Measurements from ENCODE around the gene RANBP17.

The RANBP17 gene

DNA sequence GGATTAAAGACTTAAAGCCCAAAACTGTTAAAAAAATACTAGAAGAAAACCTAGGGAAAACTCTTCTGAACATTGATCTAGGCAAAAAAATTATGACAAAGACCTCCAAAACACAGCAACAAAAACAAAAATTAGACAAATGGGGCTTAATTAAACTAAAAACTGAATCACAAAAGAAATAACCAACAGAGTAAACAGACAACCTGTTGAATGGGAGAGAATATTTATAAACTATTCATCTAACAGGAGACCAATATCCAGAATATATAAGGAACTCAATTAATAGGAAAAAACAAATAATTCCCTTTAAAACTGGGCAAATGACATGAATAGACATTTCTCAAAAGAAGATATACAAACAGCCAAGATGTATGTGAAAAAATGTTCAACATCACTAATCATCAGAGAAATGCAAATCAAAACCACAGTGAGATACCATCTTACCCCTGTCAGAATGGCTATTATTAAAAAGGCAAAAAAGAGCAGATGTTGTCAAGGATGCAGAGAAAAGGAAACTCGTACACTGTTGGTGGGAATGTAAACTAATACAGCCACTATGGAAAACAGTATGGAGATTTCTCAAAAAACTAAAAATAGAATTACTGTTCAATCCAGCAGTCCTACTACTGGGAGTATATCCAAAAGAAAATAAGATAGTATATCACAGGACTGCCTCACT lies 397.1 kb downstream of the RANBP17 start:
- H3K9ac ChIP-seq (ENCODE audit: low read depth, low read length): no peak overlapping the region
- no peaks in the 10 kb centered on the region for H3K4me1 ChIP-seq (ENCODE audit: control insufficient read depth, insufficient read depth, low read length)
- H3K4me3 ChIP-seq (ENCODE audit: low read depth, low read length): no peak overlapping the region
- H3K27me3 ChIP-seq (ENCODE audit: control insufficient read depth, insufficient read depth, low read length): no peaks in the 10 kb centered on the region
- H3K9me3 ChIP-seq (ENCODE audit: control insufficient read depth, insufficient read depth, low read length): no peaks in the 10 kb centered on the region
- no peaks in the 10 kb centered on the region for H3K36me3 ChIP-seq (ENCODE audit: control insufficient read depth, insufficient read depth, low read length)

- no peak overlapping the region for H3K9ac ChIP-seq (ENCODE audit: low read depth, low read length)
- H3K27me3 ChIP-seq (ENCODE audit: control insufficient read depth, insufficient read depth, low read length): no peaks in the 10 kb centered on the region
- no peaks in the 10 kb centered on the region for H3K4me1 ChIP-seq (ENCODE audit: control insufficient read depth, insufficient read depth, low read length)
- H3K36me3 ChIP-seq (ENCODE audit: control insufficient read depth, insufficient read depth, low read length): no peaks in the 10 kb centered on the region
- H3K9me3 ChIP-seq (ENCODE audit: control insufficient read depth, insufficient read depth, low read length): no peaks in the 10 kb centered on the region
- no peak overlapping the region for H3K4me3 ChIP-seq (ENCODE audit: low read depth, low read length)
Measured at GRCh38 chr5:171261361-171261760, 399.5 kb downstream of the RANBP17 start.

DNA sequence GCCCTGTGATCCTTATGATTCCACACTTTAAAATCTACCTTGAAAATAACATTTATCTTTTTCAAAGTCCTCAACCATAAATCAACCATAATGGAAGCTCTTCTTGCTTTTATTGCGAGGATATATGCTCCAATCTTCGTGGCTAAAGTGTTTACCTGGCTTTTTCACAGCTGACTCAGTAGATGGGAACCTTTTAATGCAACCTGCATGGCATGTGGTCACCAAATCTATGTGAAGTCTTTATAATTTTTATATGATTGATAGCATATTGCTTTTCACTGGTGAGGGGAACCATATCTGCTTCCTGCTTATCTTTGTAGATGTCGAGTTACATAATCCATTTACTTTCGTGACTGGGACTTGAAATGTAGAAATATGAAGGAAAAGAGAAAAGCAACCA lies 400.1 kb downstream of the RANBP17 start:
- no peaks in the 10 kb centered on the region for H3K36me3 ChIP-seq (ENCODE audit: control insufficient read depth, insufficient read depth, low read length)
- no peaks in the 10 kb centered on the region for H3K4me1 ChIP-seq (ENCODE audit: control insufficient read depth, insufficient read depth, low read length)
- H3K27me3 ChIP-seq (ENCODE audit: control insufficient read depth, insufficient read depth, low read length): no peaks in the 10 kb centered on the region
- H3K9me3 ChIP-seq (ENCODE audit: control insufficient read depth, insufficient read depth, low read length): no peaks in the 10 kb centered on the region
- H3K9ac ChIP-seq (ENCODE audit: low read depth, low read length): no peak overlapping the region
- H3K4me3 ChIP-seq (ENCODE audit: low read depth, low read length): no peak overlapping the region

DNA sequence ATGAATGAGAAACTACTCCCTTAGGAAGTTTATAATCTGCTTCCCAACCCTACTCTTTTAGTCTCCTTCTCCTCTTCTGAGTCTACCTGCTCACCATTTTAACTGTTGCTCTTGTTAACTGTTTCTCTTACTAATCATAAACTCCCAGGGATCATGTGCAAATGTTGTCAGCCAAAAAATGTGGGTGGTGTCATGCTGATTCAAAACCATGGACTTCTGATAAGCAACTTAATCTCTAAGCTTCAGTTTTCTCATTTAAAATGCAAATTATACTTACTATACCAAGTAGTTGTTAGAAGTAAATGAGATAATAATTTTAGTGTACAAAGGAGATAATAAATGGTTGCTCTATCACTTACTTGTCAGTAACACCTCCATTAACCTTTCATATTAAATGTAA lies 401.4 kb downstream of the RANBP17 start:
- Histone ChIP-seq H3K4me1 (ENCODE audit: control insufficient read depth, insufficient read depth, low read length) (no peaks in the 10 kb centered on the region), H3K9ac (ENCODE audit: low read depth, low read length) (no peak overlapping the region), H3K36me3 (ENCODE audit: control insufficient read depth, insufficient read depth, low read length) (no peaks in the 10 kb centered on the region), H3K9me3 (ENCODE audit: control insufficient read depth, insufficient read depth, low read length) (no peaks in the 10 kb centered on the region), H3K4me3 (ENCODE audit: low read depth, low read length) (no peak overlapping the region), H3K27me3 (ENCODE audit: control insufficient read depth, insufficient read depth, low read length) (no peaks in the 10 kb centered on the region)

- Histone ChIP-seq H3K36me3 (ENCODE audit: control insufficient read depth, insufficient read depth, low read length) (no peaks in the 10 kb centered on the region), H3K9ac (ENCODE audit: low read depth, low read length) (no peak overlapping the region), H3K4me3 (ENCODE audit: low read depth, low read length) (no peak overlapping the region), H3K27me3 (ENCODE audit: control insufficient read depth, insufficient read depth, low read length) (no peaks in the 10 kb centered on the region), H3K4me1 (ENCODE audit: control insufficient read depth, insufficient read depth, low read length) (no peaks in the 10 kb centered on the region), H3K9me3 (ENCODE audit: control insufficient read depth, insufficient read depth, low read length) (no peaks in the 10 kb centered on the region)
Measured at GRCh38 chr5:171264843-171265242, 403.0 kb downstream of the RANBP17 start.

DNA sequence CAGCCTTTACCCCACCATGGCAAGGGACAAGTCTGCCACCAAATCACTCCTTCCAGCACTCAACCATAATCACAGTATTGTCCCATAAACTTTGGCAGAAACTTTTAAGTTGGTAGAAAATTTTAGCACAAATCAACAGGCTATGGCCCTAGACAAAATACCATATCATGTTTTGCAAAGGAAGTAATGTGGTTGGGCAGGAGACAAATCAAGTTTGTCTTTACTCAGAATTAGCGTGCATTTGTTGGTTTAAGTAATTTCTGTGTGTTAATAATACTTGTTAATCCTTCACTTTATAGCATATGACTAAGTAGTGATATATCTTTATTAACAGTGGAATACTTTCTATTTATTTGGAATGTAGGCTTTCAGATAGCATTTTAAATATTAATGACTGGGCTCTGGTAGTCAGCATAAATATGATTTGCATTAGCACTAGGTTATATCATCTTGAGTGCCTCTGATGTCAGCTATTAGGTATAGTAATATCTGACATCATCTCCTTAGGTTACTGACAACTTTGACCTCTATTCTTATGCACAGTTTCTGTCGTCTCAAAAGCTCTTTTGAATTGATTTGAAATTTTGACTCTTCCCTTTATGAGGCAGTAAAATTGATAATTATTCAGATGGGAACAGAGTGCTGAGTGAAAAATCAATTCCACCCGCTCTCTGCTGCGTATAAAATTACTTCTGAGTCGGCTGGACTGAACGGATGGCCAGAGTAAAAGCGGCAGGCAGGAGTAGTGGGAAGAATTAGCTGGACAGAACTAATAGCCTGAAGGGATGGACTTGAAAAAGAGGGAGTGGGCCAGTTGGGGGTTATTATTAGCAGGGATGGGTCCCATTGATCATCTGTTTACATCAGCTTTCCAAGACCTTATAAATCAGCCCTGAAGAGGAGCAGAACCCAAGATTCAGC lies 407.1 kb downstream of the RANBP17 start:
- Histone ChIP-seq H3K4me3 (ENCODE audit: low read depth, low read length) (no peak overlapping the region), H3K9ac (ENCODE audit: low read depth, low read length) (no peak overlapping the region), H3K27me3 (ENCODE audit: control insufficient read depth, insufficient read depth, low read length) (no peaks in the 10 kb centered on the region), H3K9me3 (ENCODE audit: control insufficient read depth, insufficient read depth, low read length) (no peaks in the 10 kb centered on the region), H3K36me3 (ENCODE audit: control insufficient read depth, insufficient read depth, low read length) (no peaks in the 10 kb centered on the region), H3K4me1 (ENCODE audit: control insufficient read depth, insufficient read depth, low read length) (no peaks in the 10 kb centered on the region)

DNA sequence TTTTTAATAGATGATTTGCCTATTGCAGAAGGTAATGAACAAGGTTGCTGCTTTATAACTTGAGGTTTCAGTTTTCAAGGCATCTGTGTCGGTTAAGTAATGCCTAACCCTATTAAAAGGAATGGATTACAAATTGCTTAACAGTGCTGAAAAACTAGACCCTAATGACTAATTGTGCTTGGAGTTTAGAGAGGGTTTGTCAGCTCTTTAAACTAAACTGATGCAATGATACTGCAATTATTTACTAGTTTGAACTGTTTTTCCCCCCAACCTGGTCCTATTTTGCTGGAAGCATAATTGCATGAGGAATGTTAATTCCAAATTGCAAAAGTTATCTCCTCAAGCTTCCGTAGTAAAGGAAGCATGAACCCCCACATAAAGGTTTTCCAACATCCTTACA lies 407.9 kb downstream of the RANBP17 start:
- Histone ChIP-seq H3K27me3 (ENCODE audit: control insufficient read depth, insufficient read depth, low read length) (no peaks in the 10 kb centered on the region), H3K9me3 (ENCODE audit: control insufficient read depth, insufficient read depth, low read length) (no peaks in the 10 kb centered on the region), H3K4me3 (ENCODE audit: low read depth, low read length) (no peak overlapping the region), H3K36me3 (ENCODE audit: control insufficient read depth, insufficient read depth, low read length) (no peaks in the 10 kb centered on the region), H3K4me1 (ENCODE audit: control insufficient read depth, insufficient read depth, low read length) (no peaks in the 10 kb centered on the region), H3K9ac (ENCODE audit: low read depth, low read length) (no peak overlapping the region)

- no peaks in the 10 kb centered on the region for H3K4me1 ChIP-seq (ENCODE audit: control insufficient read depth, insufficient read depth, low read length)
- H3K27me3 ChIP-seq (ENCODE audit: control insufficient read depth, insufficient read depth, low read length): no peaks in the 10 kb centered on the region
- H3K36me3 ChIP-seq (ENCODE audit: control insufficient read depth, insufficient read depth, low read length): no peaks in the 10 kb centered on the region
- no peak overlapping the region for H3K4me3 ChIP-seq (ENCODE audit: low read depth, low read length)
- H3K9ac ChIP-seq (ENCODE audit: low read depth, low read length): no peak overlapping the region
- no peaks in the 10 kb centered on the region for H3K9me3 ChIP-seq (ENCODE audit: control insufficient read depth, insufficient read depth, low read length)
Measured at GRCh38 chr5:171270136-171270535, 408.3 kb downstream of the RANBP17 start.

- no peak overlapping the region for H3K9ac ChIP-seq (ENCODE audit: low read depth, low read length)
- no peaks in the 10 kb centered on the region for H3K27me3 ChIP-seq (ENCODE audit: control insufficient read depth, insufficient read depth, low read length)
- H3K4me3 ChIP-seq (ENCODE audit: low read depth, low read length): no peak overlapping the region
Measured at GRCh38 chr5:171271798-171272197, 410.0 kb downstream of the RANBP17 start.

GRCh38 chr5:171272996-171273970 lies 411.5 kb downstream of the RANBP17 start:
- H3K9ac ChIP-seq (ENCODE audit: low read depth, low read length): no peak overlapping the region
- H3K27me3 ChIP-seq (ENCODE audit: control insufficient read depth, insufficient read depth, low read length): no peaks in the 10 kb centered on the region
- H3K4me3 ChIP-seq (ENCODE audit: low read depth, low read length): no peak overlapping the region
- no peaks in the 10 kb centered on the region for H3K9me3 ChIP-seq (ENCODE audit: control insufficient read depth, insufficient read depth, low read length)
- no peaks in the 10 kb centered on the region for H3K36me3 ChIP-seq (ENCODE audit: control insufficient read depth, insufficient read depth, low read length)
- H3K4me1 ChIP-seq (ENCODE audit: control insufficient read depth, insufficient read depth, low read length): no peaks in the 10 kb centered on the region

More at GRCh38 chr5:171271798-171272197, 410.0 kb downstream of the RANBP17 start:
- Histone ChIP-seq H3K9me3 (ENCODE audit: control insufficient read depth, insufficient read depth, low read length) (no peaks in the 10 kb centered on the region), H3K4me1 (ENCODE audit: control insufficient read depth, insufficient read depth, low read length) (no peaks in the 10 kb centered on the region), H3K36me3 (ENCODE audit: control insufficient read depth, insufficient read depth, low read length) (no peaks in the 10 kb centered on the region)

DNA sequence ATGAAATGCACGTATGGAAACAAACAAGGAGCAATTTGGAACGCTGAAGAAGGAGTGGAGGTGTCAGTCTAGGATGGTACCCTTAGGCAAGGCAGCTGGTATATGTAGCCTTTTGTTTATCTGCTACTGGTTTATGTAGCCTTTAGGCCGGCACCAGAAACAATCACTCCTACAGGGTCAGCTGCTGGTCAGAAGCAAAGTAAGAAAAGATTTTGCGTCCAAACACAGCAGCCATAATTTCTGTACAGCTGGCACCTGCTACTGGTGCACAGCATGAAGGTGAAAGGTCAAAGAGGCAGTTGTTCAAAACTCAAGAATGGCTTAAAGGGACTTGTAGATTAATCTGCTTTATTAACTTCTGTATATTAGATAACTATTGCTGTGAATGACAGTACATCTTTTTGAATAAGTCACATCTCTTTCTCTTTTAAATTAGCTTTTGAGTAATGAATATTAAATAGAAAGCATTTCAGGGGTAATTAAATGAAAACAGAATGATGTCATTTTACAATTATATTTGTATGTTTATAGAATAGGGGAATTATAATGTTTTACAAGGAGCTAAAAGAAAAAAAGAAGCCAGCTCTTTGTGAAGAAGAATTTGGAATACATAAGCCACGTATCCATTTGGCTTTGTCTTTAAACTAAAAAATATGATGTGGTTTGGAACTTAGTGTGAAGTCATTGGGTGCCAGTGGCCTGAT lies 414.2 kb downstream of the RANBP17 start:
- no peak overlapping the region for H3K4me3 ChIP-seq (ENCODE audit: low read depth, low read length)

More for the DNA sequence above, 414.2 kb downstream of the RANBP17 start:
- no peak overlapping the region for H3K9ac ChIP-seq (ENCODE audit: low read depth, low read length)
- no peaks in the 10 kb centered on the region for H3K36me3 ChIP-seq (ENCODE audit: control insufficient read depth, insufficient read depth, low read length)
- no peaks in the 10 kb centered on the region for H3K9me3 ChIP-seq (ENCODE audit: control insufficient read depth, insufficient read depth, low read length)
- no peaks in the 10 kb centered on the region for H3K4me1 ChIP-seq (ENCODE audit: control insufficient read depth, insufficient read depth, low read length)
- H3K27me3 ChIP-seq (ENCODE audit: control insufficient read depth, insufficient read depth, low read length): no peaks in the 10 kb centered on the region
